ACHN (cell line): ENCODE data around the gene ARHGAP33.
A peak's percentile ranks its signal among the peaks of the same experiment; 100 is the strongest.
"Not testable (repeated sequence)": the region's sequence is repeated elsewhere in the genome, so short reads cannot be mapped to it uniquely, and the experiment has no call there.

Experiments
- DNase-seq: peaks from one replicate; pipeline ENCODE4 v3.0.0-alpha.2; 2015
- in situ Hi-C: cut with HindIII; loops from 2 replicates; pipeline ENCODE4 v1.10.0; 2017; ENCODE audit warnings: low sequenced_read_pairs, low pct_ligation_motif_present, low pct_unique_long_range_greater_than_20kb

ARHGAP33 gene

GRCh38 chr19:35811317-35812219, 36.2 kb downstream of the ARHGAP33 start:
- in situ Hi-C loops: no loop called here
- DNase-seq: no peak

- in situ Hi-C loops: no loop called here
- peak; percentile 8 for DNase-seq
Observed at GRCh38 chr19:35812220-35813042, 37.1 kb downstream of the ARHGAP33 start, which contains the start of gene PRODH2. PRODH2 (minus strand) TSS chr19:35812845; CDS start chr19:35812805, 40 bp downstream.

GRCh38 chr19:35813043-35813890, 37.9 kb downstream of the ARHGAP33 start:
- no peak for DNase-seq
- in situ Hi-C loops: no loop called here

GRCh38 chr19:35816262-35816661, 40.9 kb downstream of the ARHGAP33 start:
- in situ Hi-C loops: no loop called here
- DNase-seq: no peak

- no peak for DNase-seq
- in situ Hi-C loops: no loop called here
Observed at GRCh38 chr19:35816846-35817245, 41.5 kb downstream of the ARHGAP33 start.

GRCh38 chr19:35818445-35818844, 43.1 kb downstream of the ARHGAP33 start:
- in situ Hi-C loops: no loop called here
- DNase-seq: no peak

GRCh38 chr19:35822579-35822978, 47.2 kb downstream of the ARHGAP33 start:
- no peak for DNase-seq
- in situ Hi-C loops: no loop called here

- in situ Hi-C loops: no loop called here
Observed at GRCh38 chr19:35824150-35824549, 48.8 kb downstream of the ARHGAP33 start.

GRCh38 chr19:35828692-35829301, 53.4 kb downstream of the ARHGAP33 start:
- DNase-seq: peak; percentile 70
- in situ Hi-C loops: no loop called here

More at GRCh38 chr19:35824150-35824549, 48.8 kb downstream of the ARHGAP33 start:
- no peak for DNase-seq

- DNase-seq: no peak
- in situ Hi-C loops: no loop called here
Observed at GRCh38 chr19:35830986-35831385, 55.6 kb downstream of the ARHGAP33 start.

- in situ Hi-C loops: no loop called here
- no peak for DNase-seq
Observed at GRCh38 chr19:35832054-35832453, 56.7 kb downstream of the ARHGAP33 start.

- DNase-seq: no peak
- in situ Hi-C loops: no loop called here
Observed at GRCh38 chr19:35833972-35834371, 58.6 kb downstream of the ARHGAP33 start.

GRCh38 chr19:35836096-35836495, 60.7 kb downstream of the ARHGAP33 start:
- DNase-seq, in situ Hi-C loops: not testable (repeated sequence)
